Testis (tissue), 2 donors: Measurements from ENCODE around the gene DRC3.

Experiments
- POLR2A ChIP-seq: fragments of 450-650 bp; IDR thresholded peaks from one replicate; pipeline ENCODE4 v1.6.1; 2017; ENCODE audit warnings: antibody characterized with exemption, mild to moderate bottlenecking, moderate library complexity
- TF ChIP-seq, protein P1 (sequence below), 3 experiments: fragments of 450-650 bp in 2 of 3; fragments of 200-600 bp in 1 of 3; sonication (generic) in 1 of 3; IDR thresholded peaks; one replicate each; pipeline ENCODE4 v1.5.1; 2016 to 2019; ENCODE audit warnings: antibody characterized with exemption in 3 of 3, mild to moderate bottlenecking in 2 of 3, moderate library complexity in 1 of 3

- TF ChIP-seq, protein P1, sequence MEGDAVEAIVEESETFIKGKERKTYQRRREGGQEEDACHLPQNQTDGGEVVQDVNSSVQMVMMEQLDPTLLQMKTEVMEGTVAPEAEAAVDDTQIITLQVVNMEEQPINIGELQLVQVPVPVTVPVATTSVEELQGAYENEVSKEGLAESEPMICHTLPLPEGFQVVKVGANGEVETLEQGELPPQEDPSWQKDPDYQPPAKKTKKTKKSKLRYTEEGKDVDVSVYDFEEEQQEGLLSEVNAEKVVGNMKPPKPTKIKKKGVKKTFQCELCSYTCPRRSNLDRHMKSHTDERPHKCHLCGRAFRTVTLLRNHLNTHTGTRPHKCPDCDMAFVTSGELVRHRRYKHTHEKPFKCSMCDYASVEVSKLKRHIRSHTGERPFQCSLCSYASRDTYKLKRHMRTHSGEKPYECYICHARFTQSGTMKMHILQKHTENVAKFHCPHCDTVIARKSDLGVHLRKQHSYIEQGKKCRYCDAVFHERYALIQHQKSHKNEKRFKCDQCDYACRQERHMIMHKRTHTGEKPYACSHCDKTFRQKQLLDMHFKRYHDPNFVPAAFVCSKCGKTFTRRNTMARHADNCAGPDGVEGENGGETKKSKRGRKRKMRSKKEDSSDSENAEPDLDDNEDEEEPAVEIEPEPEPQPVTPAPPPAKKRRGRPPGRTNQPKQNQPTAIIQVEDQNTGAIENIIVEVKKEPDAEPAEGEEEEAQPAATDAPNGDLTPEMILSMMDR (IDR thresholded peaks at IDR 0.05) = no peak
- TF ChIP-seq POLR2A = no peak
These were observed 31.7 kb downstream of the DRC3 start for GRCh38 chr17:18004345-18004744.
